Measurements from ENCODE around the gene ZMYM2.

GRCh38 chr13:20077086-20077485 lies 118.6 kb downstream of the ZMYM2 start:
- TF ChIP-seq CTCF (IDR thresholded peaks at IDR 0.05; ENCODE audit: insufficient read depth, low read depth, low read length) (no peak), EZH2 (IDR thresholded peaks at IDR 0.05; ENCODE audit: insufficient read depth, low read length) (no peak)

Data from astrocyte (in vitro differentiated cells and primary cell).